ENCODE data around the gene NPHP4. TPM values are rescaled to one million over a fixed set of nuclear protein-coding genes. Genes with fewer than 3 reads are reported as not detected.

Gene NPHP4
- polyA plus RNA-seq, 4 donors = 6.8 to 17.1 (median 10.8) TPM

- no peak for DNase-seq (ENCODE audit: low read depth in 4 of 4, low spot score in 3 of 4)
Observed at GRCh38 chr1:5820026-5820421, 172.2 kb downstream of the NPHP4 start.

GRCh38 chr1:5819391-5820025 lies 172.7 kb downstream of the NPHP4 start:
- no peak for DNase-seq (ENCODE audit: low read depth in 4 of 4, low spot score in 3 of 4)

- DNase-seq (ENCODE audit: low read depth in 4 of 4, low spot score in 3 of 4) = no peak
Observed at GRCh38 chr1:5818755-5819154, 173.5 kb downstream of the NPHP4 start.

GRCh38 chr1:5815716-5816115 lies 176.5 kb downstream of the NPHP4 start:
- DNase-seq (ENCODE audit: low read depth in 4 of 4, low spot score in 3 of 4) = no peak

GRCh38 chr1:5815211-5815610 lies 177.0 kb downstream of the NPHP4 start:
- no peak for DNase-seq (ENCODE audit: low read depth in 4 of 4, low spot score in 3 of 4)

GRCh38 chr1:5814046-5814619 lies 178.1 kb downstream of the NPHP4 start:
- no peak for DNase-seq (ENCODE audit: low read depth in 4 of 4, low spot score in 3 of 4)

- no peak for DNase-seq (ENCODE audit: low read depth in 4 of 4, low spot score in 3 of 4)
Observed at GRCh38 chr1:5813480-5813879, 178.7 kb downstream of the NPHP4 start.

Other genes with a start within 250 kb of the NPHP4 start
- 1 to 10 TPM; 4.5 to 6.4 (median 5.1) TPM for gene KCNAB2, start 53.5 kb upstream of the NPHP4 start, polyA plus RNA-seq (ENCODE audit: insufficient read length in 4 of 4)
- under 1 TPM; 0.14 to 0.63 (median 0.36) TPM for gene CHD5, start 187.9 kb upstream of the NPHP4 start, polyA plus RNA-seq (ENCODE audit: insufficient read length in 4 of 4)
- gene RPL22, start 207.2 kb upstream of the NPHP4 start, polyA plus RNA-seq (ENCODE audit: insufficient read length in 4 of 4) = 100 to 1,000 TPM; 523 to 790 (median 627) TPM
- 10 to 100 TPM; 15.7 to 72.0 (median 38.7) TPM for gene RNF207, start 213.7 kb upstream of the NPHP4 start, polyA plus RNA-seq (ENCODE audit: insufficient read length in 4 of 4)
- 10 to 100 TPM; 60.7 to 75.1 (median 63.1) TPM for gene ICMT, start 243.5 kb upstream of the NPHP4 start, polyA plus RNA-seq (ENCODE audit: insufficient read length in 4 of 4)

All from left renal pelvis (tissue), 4 donors.